HS-27A (cell line): ENCODE data around the gene CEP112.
"Not testable (repeated sequence)": the region's sequence is repeated elsewhere in the genome, so short reads cannot be mapped to it uniquely, and the experiment has no call there.

Experiments
- DNase-seq: peaks from one replicate; pipeline ENCODE4 v3.0.0-alpha.2; 2012; ENCODE audit warnings: low read depth, missing footprints

CEP112 gene

DNA sequence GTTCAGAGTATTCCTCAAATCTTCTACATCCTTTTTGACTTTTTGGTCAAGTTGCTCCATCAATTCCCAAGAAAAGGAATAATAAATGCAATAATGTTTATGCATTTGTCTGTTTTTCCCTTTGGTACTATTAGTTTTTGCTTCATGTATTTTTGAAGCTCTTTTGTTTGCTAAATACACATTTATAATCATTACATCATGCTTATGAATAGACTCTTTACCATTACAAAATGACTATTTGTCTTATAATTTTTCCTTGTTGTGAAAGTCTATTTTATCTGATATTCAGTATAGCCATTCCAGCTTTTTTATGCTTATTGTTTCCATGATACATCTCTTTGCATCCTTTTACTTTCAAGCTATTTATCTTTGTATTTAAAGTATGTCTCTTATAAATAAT, 41.2 kb downstream of the CEP112 start:
- DNase-seq: no peak

- DNase-seq: no peak
These were observed 42.4 kb downstream of the CEP112 start for GRCh38 chr17:66149562-66149961.

GRCh38 chr17:66146394-66146793, 45.5 kb downstream of the CEP112 start:
- no peak for DNase-seq

DNA sequence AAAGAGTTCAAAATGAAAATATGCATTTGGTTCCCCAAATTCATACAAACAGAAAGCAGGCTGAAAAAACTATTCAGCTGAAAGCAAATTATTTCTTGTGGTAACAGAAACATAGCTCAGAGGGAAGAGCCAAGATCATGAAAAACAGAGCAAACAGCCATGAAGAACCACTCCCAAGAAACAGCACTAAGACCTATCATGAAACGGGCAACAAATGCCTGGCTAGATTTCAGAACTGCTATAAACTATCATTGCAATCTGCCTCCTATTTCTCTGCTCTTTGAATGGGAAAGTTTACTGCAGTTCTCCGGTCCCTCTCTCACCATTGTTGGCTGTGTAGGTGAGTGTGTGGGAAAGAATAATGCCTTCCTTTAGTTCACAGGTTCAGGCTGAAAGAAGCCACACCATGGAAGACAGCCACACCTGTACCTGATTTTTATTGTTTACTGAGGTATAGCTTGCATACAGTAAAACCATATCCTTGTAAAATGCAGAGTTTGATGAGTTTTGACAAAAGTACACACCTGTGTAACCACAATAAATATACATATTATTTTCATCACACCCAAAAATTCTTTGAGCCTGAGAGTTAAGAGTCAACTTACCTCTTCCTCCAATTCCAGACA, 48.2 kb downstream of the CEP112 start:
- DNase-seq: no peak

- DNase-seq: no peak
These were observed 49.5 kb downstream of the CEP112 start for GRCh38 chr17:66142428-66142827.

GRCh38 chr17:66138120-66138519, 53.8 kb downstream of the CEP112 start:
- no peak for DNase-seq

DNA sequence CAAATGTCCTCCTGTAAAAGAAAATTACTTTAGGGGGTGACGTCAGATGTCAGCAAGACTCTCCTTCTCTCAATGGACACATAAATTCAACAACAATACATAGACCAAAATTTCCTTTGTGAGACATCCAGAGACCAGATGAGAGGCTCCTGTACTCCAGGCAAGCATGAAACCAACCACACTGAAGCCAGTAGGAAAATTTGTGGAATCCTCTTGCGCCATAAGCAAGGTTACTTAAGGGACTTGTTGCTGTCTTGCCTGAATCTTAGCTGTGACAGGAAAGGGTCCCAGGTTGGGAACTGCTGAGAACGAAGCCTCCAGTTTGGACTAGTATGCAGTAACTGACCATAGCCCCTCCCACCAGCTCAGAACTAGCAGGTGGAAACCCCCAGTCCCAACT, 56.0 kb downstream of the CEP112 start:
- DNase-seq: no peak

- DNase-seq: no peak
These were observed 56.7 kb downstream of the CEP112 start for GRCh38 chr17:66135219-66135618.

DNA sequence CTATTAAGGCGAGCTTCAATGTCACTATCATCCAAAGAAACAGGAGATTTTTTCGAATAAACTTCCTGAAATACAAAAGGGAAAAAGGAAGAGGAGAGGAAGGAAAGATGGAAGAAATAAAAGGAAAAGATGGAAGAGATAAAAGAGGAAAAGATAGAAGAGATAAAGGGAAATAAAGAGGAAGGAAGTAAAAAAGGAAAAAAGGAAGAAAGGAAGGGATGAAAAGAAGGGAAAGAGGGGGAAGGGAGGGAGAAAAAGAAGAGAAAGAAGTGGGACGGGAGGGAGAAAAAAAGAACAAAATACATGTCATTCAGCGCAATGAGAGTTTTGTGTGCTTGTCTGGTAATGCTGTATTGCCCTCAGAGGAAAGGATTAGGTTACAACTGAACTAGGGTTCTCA, 62.2 kb downstream of the CEP112 start:
- no peak for DNase-seq

DNA sequence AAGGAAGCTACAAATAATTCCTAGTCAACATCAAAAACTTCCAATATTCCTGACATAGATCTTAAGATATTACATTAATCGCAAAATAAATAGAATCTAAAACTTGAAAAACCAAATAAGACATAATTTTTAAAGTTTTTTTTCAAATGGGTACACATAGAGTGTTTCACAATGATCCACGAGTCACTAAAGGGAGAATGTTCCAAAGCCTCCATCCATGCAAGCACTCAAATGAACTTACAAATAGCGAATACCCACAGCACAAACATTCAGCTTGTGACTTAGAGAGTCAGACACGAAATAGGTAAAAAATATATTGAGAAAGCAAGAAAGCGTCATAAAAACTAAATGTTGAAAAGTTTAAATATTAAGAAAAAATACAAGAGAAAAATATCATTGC, 65.7 kb downstream of the CEP112 start:
- DNase-seq: no peak

DNA sequence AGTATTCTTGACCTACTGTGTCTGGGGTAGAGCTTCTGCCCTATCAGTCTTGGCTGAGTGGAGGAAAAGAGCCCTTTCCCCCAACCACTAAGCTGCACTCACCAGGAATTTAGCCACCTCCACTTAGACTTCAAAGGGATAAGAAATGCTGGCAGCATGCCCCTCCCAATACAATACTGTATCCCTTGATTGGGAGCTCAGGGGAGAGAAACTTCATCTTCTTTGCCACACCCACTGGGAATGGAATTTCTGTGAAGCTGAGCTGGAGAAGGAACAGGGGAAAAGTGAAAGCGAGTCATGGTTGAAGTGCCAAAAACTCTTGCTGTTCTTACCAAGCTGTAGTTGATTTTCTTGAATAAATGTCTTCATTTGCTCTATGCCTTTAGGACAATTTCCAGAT, 68.8 kb downstream of the CEP112 start:
- DNase-seq: no peak

DNA sequence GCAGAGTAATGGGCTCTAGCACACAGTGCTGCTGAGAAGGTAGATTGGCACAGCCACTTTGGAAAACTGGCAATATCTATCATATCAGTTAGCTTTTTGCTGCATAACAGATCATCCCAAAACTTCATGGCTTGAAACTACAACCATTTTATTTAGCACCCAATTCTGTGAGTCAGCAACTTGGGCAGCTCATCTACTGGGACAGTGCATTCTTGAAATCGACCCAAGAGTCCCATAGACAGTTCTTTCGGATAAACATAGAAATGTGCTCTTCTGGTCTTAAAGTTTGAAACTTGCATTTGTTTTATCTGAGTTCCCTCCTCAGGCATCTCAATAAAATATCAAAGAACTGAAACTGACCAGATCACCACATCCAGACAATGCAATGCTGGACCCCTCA, 76.7 kb downstream of the CEP112 start:
- no peak for DNase-seq

GRCh38 chr17:66114609-66115008, 77.3 kb downstream of the CEP112 start:
- DNase-seq: no peak

DNA sequence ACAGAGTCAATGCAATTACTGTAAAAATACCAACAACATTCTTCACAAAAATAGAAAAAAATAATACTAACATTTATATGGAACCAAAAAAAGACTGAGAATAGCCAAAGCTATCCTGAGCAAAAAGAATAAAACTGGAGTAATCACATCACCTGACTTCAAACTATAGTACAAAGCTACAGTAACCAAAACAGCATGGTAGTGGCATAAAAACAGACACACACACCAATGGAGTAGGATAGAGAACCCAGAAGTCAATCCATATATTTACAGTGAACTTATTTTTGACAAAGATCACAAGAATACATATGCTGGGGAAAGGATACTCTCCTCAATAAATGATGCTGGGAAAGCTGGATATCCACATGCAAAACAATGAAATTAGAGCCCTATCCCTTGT, 84.2 kb downstream of the CEP112 start:
- DNase-seq: no peak

- no peak for DNase-seq
These were observed 93.9 kb downstream of the CEP112 start for GRCh38 chr17:66098040-66098439.

- no peak for DNase-seq
These were observed 97.2 kb downstream of the CEP112 start for GRCh38 chr17:66094727-66095126.

GRCh38 chr17:66091445-66092080, 100.4 kb downstream of the CEP112 start:
- no peak for DNase-seq

DNA sequence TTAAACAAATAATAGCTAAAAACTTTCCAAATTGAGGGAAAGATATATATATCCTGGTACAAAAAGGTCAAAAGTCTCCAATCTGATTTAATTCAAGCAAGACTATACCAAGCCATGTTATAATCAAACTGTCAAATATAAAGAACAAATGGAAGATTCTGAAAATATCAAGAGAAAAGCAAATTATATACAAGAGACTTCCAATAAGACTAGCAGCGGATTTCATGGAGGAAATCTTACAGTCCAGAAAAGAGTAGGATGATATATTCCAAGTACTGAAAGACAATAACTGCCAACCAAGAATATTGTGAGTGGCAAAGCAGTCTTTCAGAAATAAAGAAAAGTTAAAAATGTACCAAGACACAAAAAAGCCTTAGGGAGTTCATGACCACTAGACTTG, 102.2 kb downstream of the CEP112 start:
- DNase-seq: no peak

DNA sequence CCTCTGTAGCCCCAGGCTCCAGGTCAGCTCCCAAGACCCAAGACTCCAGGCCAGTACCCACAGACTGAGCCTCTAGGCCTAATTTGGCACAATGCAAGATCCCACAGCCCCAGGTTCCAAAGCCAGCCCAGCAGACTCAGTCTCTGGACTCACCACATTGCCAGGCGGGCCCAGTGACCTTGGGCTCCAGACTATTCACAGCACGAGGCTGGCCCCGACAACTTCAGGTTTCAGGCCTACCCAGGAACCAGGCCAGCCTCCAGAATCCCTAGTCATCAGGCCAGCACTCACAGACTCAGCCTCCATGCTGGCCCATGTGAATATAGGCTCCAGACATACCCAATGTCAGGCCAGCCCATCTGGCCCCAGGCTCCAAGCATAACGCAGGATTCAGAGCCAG, 103.8 kb downstream of the CEP112 start:
- DNase-seq: no peak

DNA sequence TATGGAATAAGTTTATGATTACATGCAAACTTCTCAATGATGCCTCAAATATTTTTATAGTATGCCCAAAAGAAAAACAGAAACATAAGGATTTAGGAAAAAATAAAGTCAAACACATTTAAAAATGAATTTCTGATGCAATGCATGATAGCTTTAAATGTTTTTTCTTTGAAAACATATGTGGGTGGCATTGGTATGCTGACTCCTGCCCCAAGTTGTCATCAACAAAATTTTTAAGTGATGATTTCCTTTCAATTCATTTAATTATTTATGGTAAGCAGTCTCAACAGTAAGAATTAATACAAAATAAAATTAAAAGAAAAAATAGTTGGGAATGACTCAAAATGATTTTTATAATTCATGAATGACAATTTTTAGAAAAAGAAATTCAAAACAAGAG, 104.9 kb downstream of the CEP112 start:
- no peak for DNase-seq

GRCh38 chr17:66085221-66085620, 106.7 kb downstream of the CEP112 start:
- DNase-seq: no peak

DNA sequence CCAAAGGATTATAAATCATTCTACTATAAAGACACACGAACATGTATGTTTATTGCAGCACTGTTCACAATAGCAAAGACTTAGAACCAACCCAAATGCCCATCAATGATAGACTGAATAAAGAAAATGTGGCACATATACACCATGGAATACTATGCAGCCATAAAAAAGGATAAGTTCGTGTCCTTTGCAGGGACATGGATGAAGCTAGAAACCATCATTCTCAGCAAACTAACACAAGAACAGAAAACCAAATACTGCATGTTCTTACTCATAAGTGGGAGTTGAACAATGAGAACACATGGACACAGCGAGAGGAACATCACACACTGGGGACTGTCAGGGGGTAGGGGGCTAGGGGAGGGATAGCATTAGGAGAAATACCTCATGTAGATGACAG, 111.3 kb downstream of the CEP112 start:
- DNase-seq: not testable (repeated sequence)

DNA sequence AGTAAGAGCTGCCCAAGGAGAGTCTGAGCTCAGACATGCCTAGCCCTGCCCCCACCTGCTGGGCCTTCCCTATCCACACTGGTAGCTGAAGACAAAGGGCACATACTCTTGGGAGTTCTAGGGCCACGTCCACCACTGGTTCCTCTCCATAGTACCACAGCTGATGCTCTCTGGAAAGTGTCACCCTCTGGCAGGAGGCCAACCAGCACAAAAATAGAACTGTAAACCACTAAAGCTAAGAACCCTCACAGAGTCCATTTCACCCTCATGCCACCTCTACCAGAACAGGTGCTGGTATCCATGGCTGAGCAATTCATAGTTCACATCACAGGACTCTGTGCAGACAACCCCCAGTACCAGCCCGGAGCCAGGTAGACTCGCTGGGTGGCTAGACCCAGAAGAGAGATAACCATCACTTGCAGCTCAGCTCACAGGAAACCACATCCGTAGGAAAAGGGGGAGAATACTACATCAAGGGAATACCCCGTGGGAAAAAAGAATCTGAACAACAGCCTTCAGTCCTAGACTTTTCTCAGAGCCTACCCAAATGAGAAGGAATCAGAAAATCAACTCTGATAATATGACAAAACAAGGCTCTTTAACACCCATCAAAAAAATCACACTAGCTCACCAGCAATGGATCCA, 115.3 kb downstream of the CEP112 start:
- DNase-seq: no peak

- DNase-seq: no peak
These were observed 118.5 kb downstream of the CEP112 start for GRCh38 chr17:66073384-66073783.
